Glutamatergic neuron (in vitro differentiated cells): ENCODE data around the gene MYB. TPM values are rescaled to one million over a fixed set of nuclear protein-coding genes. Genes with fewer than 3 reads are reported as not detected.

ENCODE experiments used
- DNase-seq: peaks from one replicate; pipeline ENCODE4 v3.0.0; 2022
- H3K27ac Mint-ChIP-seq: one replicate; pipeline ENCODE4 v1.8.0; 2020; ENCODE audit warnings: mild to moderate bottlenecking, mixed read lengths, inconsistent platforms; ENCODE audit not compliant: unreplicated experiment
- H3K27me3 Mint-ChIP-seq: one replicate; pipeline ENCODE4 v1.8.0; 2020; ENCODE audit warnings: mild to moderate bottlenecking, moderate library complexity, mixed read lengths, inconsistent platforms; ENCODE audit not compliant: unreplicated experiment
- H3K36me3 Mint-ChIP-seq: one replicate; pipeline ENCODE4 v1.8.0; 2020; ENCODE audit warnings: mild to moderate bottlenecking, mixed read lengths, inconsistent platforms; ENCODE audit not compliant: unreplicated experiment
- H3K4me1 Mint-ChIP-seq: one replicate; pipeline ENCODE4 v1.8.0; 2020; ENCODE audit warnings: mild to moderate bottlenecking, low read depth, mixed read lengths, inconsistent platforms; ENCODE audit not compliant: unreplicated experiment
- H3K4me3 Mint-ChIP-seq: one replicate; pipeline ENCODE4 v1.8.0; 2020; ENCODE audit warnings: mild to moderate bottlenecking, mixed read lengths, inconsistent platforms; ENCODE audit not compliant: unreplicated experiment
- H3K9me3 Mint-ChIP-seq: one replicate; pipeline ENCODE4 v1.8.0; 2020; ENCODE audit warnings: mild to moderate bottlenecking, moderate library complexity, mixed read lengths, inconsistent platforms; ENCODE audit not compliant: unreplicated experiment
- CTCF ChIP-seq: fragments of 200-600 bp; sonication (generic); IDR thresholded peaks from one replicate; pipeline ENCODE4 v1.5.0; 2021; ENCODE audit not compliant: partially characterized antibody, unreplicated experiment
- total RNA-seq: library from RNA; stranded (reverse); fragmentation: NEBNext Ultra II Directional; extraction: Animal tissue kit (Norgen Biotek cat#: 25700); gene quantifications from one replicate; pipeline ENCODE4 v1.2.1, GENCODE V29; 2021; ENCODE audit not compliant: unreplicated experiment

Gene MYB
- total RNA-seq, 1 donor from 2014 or later: 0.56 TPM

- TF ChIP-seq CTCF: no peak
- Mint-ChIP-seq H3K4me1 (no peaks in the 10 kb centered on the region), H3K9me3 (no peaks in the 10 kb centered on the region), H3K27ac (no peak overlapping the region), H3K36me3 (no peaks in the 10 kb centered on the region), H3K4me3 (no peak overlapping the region), H3K27me3 (no peaks in the 10 kb centered on the region)
- no peak for DNase-seq
Observed at GRCh38 chr6:135212935-135213334, 31.8 kb downstream of the MYB start.

GRCh38 chr6:135213616-135214015 lies 32.5 kb downstream of the MYB start:
- TF ChIP-seq CTCF: no peak
- no peak for DNase-seq
- Mint-ChIP-seq H3K27ac (no peak overlapping the region), H3K4me1 (no peaks in the 10 kb centered on the region), H3K9me3 (no peaks in the 10 kb centered on the region), H3K4me3 (no peak overlapping the region), H3K27me3 (no peaks in the 10 kb centered on the region), H3K36me3 (no peaks in the 10 kb centered on the region)

- no peak for TF ChIP-seq CTCF
- no peak overlapping the region for H3K4me3 Mint-ChIP-seq
- H3K9me3 Mint-ChIP-seq: no peaks in the 10 kb centered on the region
Observed at GRCh38 chr6:135215160-135215559, 34.1 kb downstream of the MYB start.

GRCh38 chr6:135215563-135215962 lies 34.5 kb downstream of the MYB start:
- TF ChIP-seq CTCF: no peak
- Mint-ChIP-seq H3K27ac (no peak overlapping the region), H3K36me3 (no peaks in the 10 kb centered on the region), H3K9me3 (no peaks in the 10 kb centered on the region), H3K4me3 (no peak overlapping the region), H3K27me3 (no peaks in the 10 kb centered on the region), H3K4me1 (no peaks in the 10 kb centered on the region)
- no peak for DNase-seq

More at GRCh38 chr6:135215160-135215559, 34.1 kb downstream of the MYB start:
- Mint-ChIP-seq H3K27ac (no peak overlapping the region), H3K4me1 (no peaks in the 10 kb centered on the region), H3K36me3 (no peaks in the 10 kb centered on the region), H3K27me3 (no peaks in the 10 kb centered on the region)
- no peak for DNase-seq

GRCh38 chr6:135217663-135218062 lies 36.6 kb downstream of the MYB start:
- Mint-ChIP-seq H3K4me3 (no peak overlapping the region), H3K4me1 (no peaks in the 10 kb centered on the region), H3K36me3 (no peaks in the 10 kb centered on the region), H3K27me3 (no peaks in the 10 kb centered on the region), H3K27ac (no peak overlapping the region), H3K9me3 (no peaks in the 10 kb centered on the region)
- TF ChIP-seq CTCF: no peak
- DNase-seq: no peak
